Measurements from ENCODE around the gene CCDC28A.

CCDC28A gene

GRCh38 chr6:138803861-138804260 lies 30.3 kb downstream of the CCDC28A start:
- ChIA-PET CTCF (no interaction called here), POLR2A (ENCODE audit: low non-redundant PET) (no interaction called here)
- TF ChIP-seq CTCF (conservative IDR thresholded peaks at IDR 0.05; ENCODE audit: low read depth): no peak

GRCh38 chr6:138805016-138805765 lies 31.6 kb downstream of the CCDC28A start:
- POLR2A ChIA-PET (ENCODE audit: low non-redundant PET): no interaction called here
- no peak overlapping the region for H3K27ac ChIP-seq
- CTCF ChIA-PET: no interaction called here
- no peak for TF ChIP-seq CTCF (conservative IDR thresholded peaks at IDR 0.05; ENCODE audit: low read depth)
- DNase-seq (ENCODE audit: low spot score): no peak

More at GRCh38 chr6:138803861-138804260, 30.3 kb downstream of the CCDC28A start:
- DNase-seq (ENCODE audit: low spot score): no peak
- no peak overlapping the region for H3K27ac ChIP-seq

GRCh38 chr6:138806889-138807288 lies 33.3 kb downstream of the CCDC28A start:
- ChIA-PET CTCF (no interaction called here), POLR2A (ENCODE audit: low non-redundant PET) (no interaction called here)
- no peak overlapping the region for H3K27ac ChIP-seq
- DNase-seq (ENCODE audit: low spot score): no peak
- no peak for TF ChIP-seq CTCF (conservative IDR thresholded peaks at IDR 0.05; ENCODE audit: low read depth)

GRCh38 chr6:138809677-138810076 lies 36.1 kb downstream of the CCDC28A start:
- CTCF ChIA-PET: no interaction called here
- H3K27ac ChIP-seq: no peak overlapping the region
- TF ChIP-seq CTCF (conservative IDR thresholded peaks at IDR 0.05; ENCODE audit: low read depth): no peak
- POLR2A ChIA-PET (ENCODE audit: low non-redundant PET): no interaction called here
- DNase-seq (ENCODE audit: low spot score): no peak

GRCh38 chr6:138811866-138812265 lies 38.3 kb downstream of the CCDC28A start:
- ChIA-PET POLR2A (ENCODE audit: low non-redundant PET) (no interaction called here), CTCF (no interaction called here)
- H3K27ac ChIP-seq: no peak overlapping the region
- no peak for TF ChIP-seq CTCF (conservative IDR thresholded peaks at IDR 0.05; ENCODE audit: low read depth)
- DNase-seq (ENCODE audit: low spot score): no peak

GRCh38 chr6:138814179-138814834 lies 40.7 kb downstream of the CCDC28A start:
- DNase-seq (ENCODE audit: low spot score): no peak
- POLR2A ChIA-PET (ENCODE audit: low non-redundant PET): no interaction called here
- CTCF ChIA-PET: interaction anchor here (1.0 kb wide), 1 partner anchor 550 kb away, joined by 4 read pairs; no protein-coding TSS in a partner anchor
- no peak overlapping the region for H3K27ac ChIP-seq
- TF ChIP-seq CTCF (conservative IDR thresholded peaks at IDR 0.05; ENCODE audit: low read depth): no peak

All from RWPE1 (cell line).